Mesenchymal stem cell (in vitro differentiated cells and primary cell): ENCODE measurements around the gene STK10.
"Not testable (repeated sequence)": the region's sequence is repeated elsewhere in the genome, so short reads cannot be mapped to it uniquely, and the experiment has no call there.

Source experiments
- DNase-seq: peaks from one replicate; pipeline ENCODE4 v3.0.0-alpha.2; 2013
- H2AFZ ChIP-seq: one replicate; pipeline ENCODE4 v1.6.1; 2013; ENCODE audit warnings: low read depth, mild to moderate bottlenecking, control low read depth, inconsistent platforms, low read length, moderate library complexity
- H2AK5ac ChIP-seq: 2 replicates; pipeline ENCODE4 v1.6.1; 2013; ENCODE audit warnings: low read length, moderate library complexity, mild to moderate bottlenecking, inconsistent platforms; ENCODE audit not compliant: severe bottlenecking
- H2BK120ac ChIP-seq: one replicate; pipeline ENCODE4 v1.6.1; 2013; ENCODE audit warnings: low read depth, mild to moderate bottlenecking, inconsistent platforms, low read length, moderate library complexity
- H2BK12ac ChIP-seq, 2 experiments: one replicate each; pipeline ENCODE4 v1.6.1; 2013; ENCODE audit warnings: inconsistent platforms in 2 of 2, low read length in 2 of 2, mild to moderate bottlenecking in 2 of 2, moderate library complexity in 2 of 2, control low read depth in 1 of 2
- H2BK15ac ChIP-seq: one replicate; pipeline ENCODE4 v1.6.1; 2013; ENCODE audit warnings: mild to moderate bottlenecking, low read depth, inconsistent platforms; ENCODE audit not compliant: poor library complexity, severe bottlenecking
- H2BK5ac ChIP-seq: 2 replicates; pipeline ENCODE4 v1.6.1; 2013; ENCODE audit warnings: low read depth, mild to moderate bottlenecking, low read length, control low read depth, inconsistent platforms; ENCODE audit not compliant: poor library complexity, severe bottlenecking
- H3K14ac ChIP-seq, 2 experiments: one replicate each; pipeline ENCODE4 v1.6.1; 2013; ENCODE audit warnings: inconsistent platforms in 2 of 2, low read length in 2 of 2, control low read depth in 1 of 2, mild to moderate bottlenecking in 1 of 2, moderate library complexity in 1 of 2
- H3K18ac ChIP-seq, 2 experiments: one replicate each; pipeline ENCODE4 v1.6.1; 2013; ENCODE audit warnings: inconsistent platforms in 2 of 2, low read length in 2 of 2, control low read depth in 1 of 2, low read depth in 1 of 2, mild to moderate bottlenecking in 1 of 2
- H3K23ac ChIP-seq, 2 experiments: one replicate each; pipeline ENCODE4 v1.6.1; 2013; ENCODE audit warnings: inconsistent platforms in 2 of 2, low read length in 2 of 2, mild to moderate bottlenecking in 2 of 2, moderate library complexity in 2 of 2, control low read depth in 1 of 2
- H3K27ac ChIP-seq: 2 replicates; pipeline ENCODE4 v1.5.1; 2013; ENCODE audit warnings: mild to moderate bottlenecking, moderate library complexity, low read length, control low read depth, inconsistent platforms; ENCODE audit not compliant: poor library complexity, severe bottlenecking
- H3K27me3 ChIP-seq, 2 experiments: 2 replicates each; pipeline versions ENCODE4 v1.6.1 to v1.7.0; 2013; ENCODE audit warnings: low read length in 2 of 2, mild to moderate bottlenecking in 2 of 2, moderate library complexity in 2 of 2, control low read depth in 1 of 2, inconsistent platforms in 1 of 2; ENCODE audit not compliant: control insufficient read depth in 1 of 2, insufficient read depth in 1 of 2
- H3K36me3 ChIP-seq, 2 experiments: 2 replicates each; pipeline versions ENCODE4 v1.6.1 to v1.7.0; 2013; ENCODE audit warnings: low read length in 2 of 2, control low read depth in 1 of 2, inconsistent platforms in 1 of 2, low read depth in 1 of 2, mild to moderate bottlenecking in 1 of 2; ENCODE audit not compliant: insufficient read depth in 2 of 2, control insufficient read depth in 1 of 2
- H3K4ac ChIP-seq, 2 experiments: one replicate each; pipeline ENCODE4 v1.6.1; 2013; ENCODE audit warnings: inconsistent platforms in 2 of 2, low read length in 2 of 2, mild to moderate bottlenecking in 2 of 2, moderate library complexity in 2 of 2, control low read depth in 1 of 2, low read depth in 1 of 2
- H3K4me1 ChIP-seq: 2 replicates; pipeline ENCODE4 v1.6.1; 2013; ENCODE audit warnings: low read depth, low read length, control low read depth; ENCODE audit not compliant: control insufficient read depth, insufficient read depth
- H3K4me2 ChIP-seq: 2 replicates; pipeline ENCODE4 v1.6.1; 2013; ENCODE audit warnings: low read length, mild to moderate bottlenecking, inconsistent platforms; ENCODE audit not compliant: poor library complexity, severe bottlenecking
- H3K4me3 ChIP-seq, 2 experiments: 2 replicates each; pipeline versions ENCODE4 v1.5.1 to v1.7.0; 2013; ENCODE audit warnings: low read length in 2 of 2, mild to moderate bottlenecking in 2 of 2, control low read depth in 1 of 2, low read depth in 1 of 2; ENCODE audit not compliant: insufficient read depth in 1 of 2
- H3K79me1 ChIP-seq: replicated peaks from 2 replicates; pipeline ENCODE4 v1.6.1; 2013; ENCODE audit warnings: mild to moderate bottlenecking, control low read depth, low read length, inconsistent platforms; ENCODE audit not compliant: poor library complexity, severe bottlenecking
- H3K9ac ChIP-seq: 2 replicates; pipeline ENCODE4 v1.7.0; 2013; ENCODE audit warnings: mild to moderate bottlenecking, low read length, moderate library complexity
- H3K9me3 ChIP-seq: 2 replicates; pipeline ENCODE4 v1.7.0; 2013; ENCODE audit warnings: mild to moderate bottlenecking, low read length; ENCODE audit not compliant: control insufficient read depth
- H4K8ac ChIP-seq: one replicate; pipeline ENCODE4 v1.6.1; 2013; ENCODE audit warnings: inconsistent platforms, mild to moderate bottlenecking, low read length, moderate library complexity
- H4K91ac ChIP-seq: one replicate; pipeline ENCODE4 v1.6.1; 2013; ENCODE audit warnings: mild to moderate bottlenecking, low read length, inconsistent platforms
- WGBS: methylation state at CpG from one replicate; pipeline ENCODE4 v1.1.7; 2013; ENCODE audit warnings: mixed read lengths; 5-methylcytosine and 5-hydroxymethylcytosine counted together

STK10 gene

DNA sequence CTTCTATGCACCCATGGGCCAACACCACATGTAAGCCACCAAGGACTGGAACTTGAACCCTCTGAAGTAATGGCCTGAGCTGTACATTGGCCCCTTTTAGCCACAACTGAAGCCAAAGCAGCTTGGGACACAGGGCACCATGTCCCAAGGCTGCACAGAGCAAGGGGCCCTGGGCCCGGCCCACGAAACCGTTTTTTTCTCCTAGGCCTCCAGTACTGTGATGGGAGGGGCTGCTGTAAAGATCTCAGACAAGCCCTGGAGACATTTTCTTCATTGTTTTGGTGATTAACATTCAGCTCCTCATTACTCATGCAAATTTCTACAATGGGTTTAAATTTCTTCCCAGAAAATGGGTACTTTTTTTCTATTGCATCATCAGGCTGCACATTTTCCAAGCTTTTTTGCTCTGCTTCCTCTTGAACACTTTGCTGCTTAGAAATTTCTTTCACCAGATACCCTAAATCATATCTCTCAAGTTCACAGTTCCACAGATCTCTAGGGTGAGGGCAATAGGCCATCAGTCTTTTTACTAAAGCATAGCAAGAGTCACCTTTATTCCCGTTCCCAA is 156.0 kb downstream of the STK10 start:
- H3K4me1 ChIP-seq: no peaks in the 10 kb centered on the region
- H4K8ac ChIP-seq: no peak overlapping the region
- H2BK5ac ChIP-seq: no peak overlapping the region
- no peak overlapping the region for H2AFZ ChIP-seq
- H2BK12ac ChIP-seq: no peak overlapping the region
- no peak overlapping the region for H2BK15ac ChIP-seq
- H3K36me3 ChIP-seq: no peaks in the 10 kb centered on the region
- no peaks in the 10 kb centered on the region for H3K9me3 ChIP-seq
- no peaks in the 10 kb centered on the region for H3K27me3 ChIP-seq
- H3K18ac ChIP-seq: no peak overlapping the region
- no peak overlapping the region for H3K14ac ChIP-seq
- H3K79me1 ChIP-seq: no peaks in the 10 kb centered on the region
- H4K91ac ChIP-seq: no peak overlapping the region
- H3K27ac ChIP-seq: no peak overlapping the region
- no peak overlapping the region for H2BK120ac ChIP-seq
- H3K4me2 ChIP-seq: no peak overlapping the region
- no peak overlapping the region for H3K4ac ChIP-seq
- 94% methylated on average over 4 of the region's 4 CpGs for WGBS
- H3K23ac ChIP-seq: no peak overlapping the region
- no peak overlapping the region for H2AK5ac ChIP-seq
- DNase-seq: no peak
- H3K4me3 ChIP-seq: no peak overlapping the region
- no peak overlapping the region for H3K9ac ChIP-seq

GRCh38 chr5:172029876-172030275 is 158.1 kb downstream of the STK10 start:
- H3K4me2 ChIP-seq: no peak overlapping the region
- no peak for DNase-seq
- no peak overlapping the region for H4K91ac ChIP-seq
- H2BK5ac ChIP-seq: no peak overlapping the region
- no peak overlapping the region for H3K9ac ChIP-seq
- no peak overlapping the region for H3K27ac ChIP-seq
- H2BK120ac ChIP-seq: no peak overlapping the region
- no peak overlapping the region for H2BK12ac ChIP-seq
- H3K4ac ChIP-seq: no peak overlapping the region
- no peak overlapping the region for H2AK5ac ChIP-seq
- H4K8ac ChIP-seq: no peak overlapping the region
- H3K14ac ChIP-seq: no peak overlapping the region
- H3K18ac ChIP-seq: no peak overlapping the region
- H3K4me1 ChIP-seq: no peaks in the 10 kb centered on the region
- no peak overlapping the region for H2AFZ ChIP-seq
- H3K23ac ChIP-seq: no peak overlapping the region
- no peaks in the 10 kb centered on the region for H3K27me3 ChIP-seq
- H2BK15ac ChIP-seq: no peak overlapping the region
- H3K79me1 ChIP-seq: no peaks in the 10 kb centered on the region
- H3K4me3 ChIP-seq: no peak overlapping the region
- no peaks in the 10 kb centered on the region for H3K9me3 ChIP-seq
- no peaks in the 10 kb centered on the region for H3K36me3 ChIP-seq

DNA sequence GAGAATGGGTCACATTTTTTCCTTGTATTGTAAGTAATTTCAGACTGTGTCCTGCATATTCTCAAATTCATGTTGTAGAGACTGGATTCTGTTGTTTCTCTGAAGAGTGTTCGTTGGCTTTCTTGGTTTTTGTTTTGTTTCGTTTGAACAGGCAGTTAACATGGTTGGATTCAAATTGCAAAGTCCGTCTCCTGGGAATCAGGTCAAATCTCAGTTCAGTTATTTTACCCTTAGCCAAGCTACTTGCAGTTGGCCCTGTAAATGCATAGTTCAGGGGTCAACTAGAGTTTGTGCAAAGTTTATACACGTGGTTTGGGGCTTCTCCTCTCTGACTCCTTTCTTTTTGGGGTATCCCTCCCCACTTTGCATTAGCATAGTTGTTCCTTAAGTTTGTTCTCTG is 159.9 kb downstream of the STK10 start:
- H3K9me3 ChIP-seq: no peaks in the 10 kb centered on the region
- H2BK120ac ChIP-seq: no peak overlapping the region
- no peak overlapping the region for H3K4me3 ChIP-seq
- H3K4me1 ChIP-seq: no peaks in the 10 kb centered on the region
- H2BK12ac ChIP-seq: no peak overlapping the region
- no peak overlapping the region for H3K14ac ChIP-seq
- H3K27ac ChIP-seq: no peak overlapping the region
- H2BK5ac ChIP-seq: no peak overlapping the region
- no peak overlapping the region for H2AK5ac ChIP-seq
- H4K91ac ChIP-seq: no peak overlapping the region
- 66% methylated on average over 4 of the region's 4 CpGs for WGBS
- H3K4ac ChIP-seq: no peak overlapping the region
- no peak overlapping the region for H4K8ac ChIP-seq
- no peak overlapping the region for H3K9ac ChIP-seq
- no peak overlapping the region for H2AFZ ChIP-seq
- no peak overlapping the region for H3K18ac ChIP-seq
- no peaks in the 10 kb centered on the region for H3K36me3 ChIP-seq
- H3K27me3 ChIP-seq: no peaks in the 10 kb centered on the region
- no peak overlapping the region for H3K4me2 ChIP-seq
- no peak overlapping the region for H2BK15ac ChIP-seq
- no peak overlapping the region for H3K23ac ChIP-seq
- no peaks in the 10 kb centered on the region for H3K79me1 ChIP-seq
- no peak for DNase-seq

DNA sequence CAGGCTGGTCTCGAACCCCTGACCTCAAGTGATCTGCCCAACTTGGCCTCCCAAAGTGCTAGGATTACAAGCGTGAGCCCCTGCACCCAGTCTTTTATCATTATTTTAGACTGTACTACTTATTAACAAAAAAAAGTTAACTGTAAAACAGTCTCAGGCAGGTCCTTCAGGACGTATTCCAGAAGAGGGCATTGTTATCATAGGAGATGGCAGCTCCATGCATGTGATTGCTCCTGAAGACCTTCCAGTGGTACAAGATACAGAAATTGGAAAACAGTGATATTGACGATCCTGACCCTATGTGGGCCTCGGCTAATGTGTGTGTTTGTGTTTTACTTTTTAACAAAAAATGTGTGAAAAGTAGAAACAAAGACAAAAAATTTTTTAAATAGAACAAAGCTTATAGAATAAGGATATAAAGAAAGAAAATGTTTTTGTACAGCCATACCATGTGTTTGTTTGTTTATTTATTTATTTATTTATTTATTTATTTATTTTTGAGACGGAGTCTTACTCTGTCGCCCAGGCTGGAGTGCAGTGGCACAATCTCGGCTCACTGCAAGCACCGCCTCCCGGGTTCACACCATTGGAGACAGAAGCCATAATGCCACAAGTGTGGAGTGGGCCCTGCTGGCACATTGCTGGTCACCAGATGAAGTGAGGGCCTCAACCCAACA is 167.8 kb downstream of the STK10 start:
- H3K9me3 ChIP-seq, H2AFZ ChIP-seq, H3K23ac ChIP-seq, H3K18ac ChIP-seq, H3K4me3 ChIP-seq, H3K36me3 ChIP-seq, H3K4me2 ChIP-seq, H2BK120ac ChIP-seq, H3K4me1 ChIP-seq, H3K4ac ChIP-seq, H3K79me1 ChIP-seq, H4K91ac ChIP-seq, H3K9ac ChIP-seq, H3K14ac ChIP-seq, H4K8ac ChIP-seq, DNase-seq, H2BK12ac ChIP-seq, H2AK5ac ChIP-seq, H2BK15ac ChIP-seq, H3K27ac ChIP-seq, H2BK5ac ChIP-seq, H3K27me3 ChIP-seq: not testable (repeated sequence)
- WGBS: 85% methylated on average over 8 of the region's 10 CpGs
